ENCODE data around the gene CEP72.
"Not testable (repeated sequence)": the region's sequence is repeated elsewhere in the genome, so short reads cannot be mapped to it uniquely, and the experiment has no call there.

DNA sequence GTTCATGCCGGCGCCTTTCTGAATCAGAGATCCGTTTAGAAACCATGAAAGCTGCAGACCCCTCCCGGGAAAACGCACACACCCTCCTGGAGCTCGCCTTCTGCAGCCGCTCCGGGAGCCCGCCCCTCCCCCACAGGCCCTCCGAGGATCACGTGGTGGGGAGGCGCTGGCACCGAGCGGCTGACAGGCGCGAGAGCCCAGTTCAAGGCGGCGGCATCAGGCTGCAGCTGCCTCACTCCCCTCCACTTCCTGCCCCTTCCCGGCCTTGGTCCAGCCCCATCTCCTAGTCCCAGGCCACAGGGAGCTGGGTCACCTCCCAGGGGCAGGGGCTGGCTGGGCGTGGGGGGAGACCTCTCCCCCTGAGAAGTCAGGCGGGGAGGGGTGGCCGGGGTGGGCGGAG, 78.9 kb downstream of the CEP72 start:
- TF ChIP-seq EZH2 (IDR thresholded peaks at IDR 0.05; ENCODE audit: borderline replicate concordance, low read depth, low read length, severe bottlenecking): not testable (repeated sequence)
- TF ChIP-seq, protein P1, sequence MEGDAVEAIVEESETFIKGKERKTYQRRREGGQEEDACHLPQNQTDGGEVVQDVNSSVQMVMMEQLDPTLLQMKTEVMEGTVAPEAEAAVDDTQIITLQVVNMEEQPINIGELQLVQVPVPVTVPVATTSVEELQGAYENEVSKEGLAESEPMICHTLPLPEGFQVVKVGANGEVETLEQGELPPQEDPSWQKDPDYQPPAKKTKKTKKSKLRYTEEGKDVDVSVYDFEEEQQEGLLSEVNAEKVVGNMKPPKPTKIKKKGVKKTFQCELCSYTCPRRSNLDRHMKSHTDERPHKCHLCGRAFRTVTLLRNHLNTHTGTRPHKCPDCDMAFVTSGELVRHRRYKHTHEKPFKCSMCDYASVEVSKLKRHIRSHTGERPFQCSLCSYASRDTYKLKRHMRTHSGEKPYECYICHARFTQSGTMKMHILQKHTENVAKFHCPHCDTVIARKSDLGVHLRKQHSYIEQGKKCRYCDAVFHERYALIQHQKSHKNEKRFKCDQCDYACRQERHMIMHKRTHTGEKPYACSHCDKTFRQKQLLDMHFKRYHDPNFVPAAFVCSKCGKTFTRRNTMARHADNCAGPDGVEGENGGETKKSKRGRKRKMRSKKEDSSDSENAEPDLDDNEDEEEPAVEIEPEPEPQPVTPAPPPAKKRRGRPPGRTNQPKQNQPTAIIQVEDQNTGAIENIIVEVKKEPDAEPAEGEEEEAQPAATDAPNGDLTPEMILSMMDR (IDR thresholded peaks at IDR 0.05; ENCODE audit: borderline replicate concordance, extremely low read depth, low read length, poor library complexity, severe bottlenecking): not testable (repeated sequence)
